GM20431 (cell line): Measurements from ENCODE around the gene KANSL1.

Source experiments
- in situ Hi-C: fragments of 300-500 bp; cut with MseI, MboI; formaldehyde crosslinking; loops from one replicate; pipeline ENCODE4 v1.15.0; 2020; ENCODE audit warnings: low sequenced_read_pairs; ENCODE audit not compliant: unreplicated experiment

Gene KANSL1

DNA sequence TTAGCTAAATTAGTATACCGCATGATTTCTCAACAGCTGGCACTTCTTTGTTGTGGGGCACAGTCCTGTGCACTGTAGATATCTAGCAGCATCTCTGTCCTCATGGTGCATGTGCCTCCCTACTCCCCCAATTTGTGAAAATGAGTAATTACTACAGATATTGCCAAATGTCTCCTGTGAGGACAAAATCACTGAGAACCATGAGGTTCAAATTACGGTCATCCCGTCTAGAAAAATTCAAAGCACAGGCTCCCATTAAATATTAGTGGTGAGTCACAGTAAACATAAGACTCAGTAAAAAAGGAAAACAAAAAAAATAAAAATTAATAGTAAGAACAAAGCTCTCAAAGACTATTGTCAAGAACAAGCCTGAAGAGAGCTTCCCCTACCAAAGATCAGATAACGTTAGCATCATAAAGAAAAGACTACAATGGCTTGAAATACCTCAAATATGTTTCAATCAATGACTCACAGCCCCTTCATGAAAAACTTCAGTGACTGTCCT lies 136.4 kb downstream of the KANSL1 start:
- in situ Hi-C loops = loop anchor here (25.0 kb wide), 1 partner anchor 130 kb away; the partner anchor contains the start of gene KANSL1

DNA sequence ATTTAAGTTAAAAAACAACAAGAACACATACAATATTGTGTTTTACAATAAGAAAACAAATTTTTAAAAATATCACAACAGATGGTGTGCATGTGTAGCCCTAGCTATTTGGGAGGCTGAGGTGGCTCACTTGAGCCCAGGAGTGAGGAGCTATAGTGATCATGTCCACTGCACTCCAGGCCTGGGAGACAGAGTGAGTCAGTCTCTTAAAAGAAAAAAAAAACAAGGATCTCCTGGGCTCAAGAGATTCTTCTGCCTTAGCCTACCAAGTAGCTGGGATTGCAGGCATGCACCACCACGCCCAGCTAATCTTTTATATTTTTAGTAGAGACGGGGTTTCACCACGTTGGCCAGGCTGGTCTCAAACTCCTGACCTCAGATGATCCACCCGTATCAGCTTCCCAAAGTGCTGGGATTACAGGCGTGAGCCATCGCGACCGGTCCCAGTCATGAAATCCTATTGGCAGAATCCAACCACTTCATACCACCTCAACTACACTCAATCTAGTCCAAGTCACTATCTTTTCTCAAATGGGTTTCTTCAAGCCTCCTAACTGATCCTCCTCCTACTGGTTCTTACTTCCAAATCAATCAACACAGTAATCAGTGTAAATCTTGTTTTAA lies 139.2 kb downstream of the KANSL1 start:
- in situ Hi-C loops = loop anchor here (25.0 kb wide), 1 partner anchor 133 kb away; the partner anchor contains the start of gene KANSL1

- in situ Hi-C loops = loop anchor here (25.0 kb wide), 1 partner anchor 138 kb away; the partner anchor contains the start of gene KANSL1
These were observed 143.6 kb downstream of the KANSL1 start for GRCh38 chr17:46049656-46050055.

GRCh38 chr17:46047856-46048255 lies 145.4 kb downstream of the KANSL1 start:
- in situ Hi-C loops = no loop called here

DNA sequence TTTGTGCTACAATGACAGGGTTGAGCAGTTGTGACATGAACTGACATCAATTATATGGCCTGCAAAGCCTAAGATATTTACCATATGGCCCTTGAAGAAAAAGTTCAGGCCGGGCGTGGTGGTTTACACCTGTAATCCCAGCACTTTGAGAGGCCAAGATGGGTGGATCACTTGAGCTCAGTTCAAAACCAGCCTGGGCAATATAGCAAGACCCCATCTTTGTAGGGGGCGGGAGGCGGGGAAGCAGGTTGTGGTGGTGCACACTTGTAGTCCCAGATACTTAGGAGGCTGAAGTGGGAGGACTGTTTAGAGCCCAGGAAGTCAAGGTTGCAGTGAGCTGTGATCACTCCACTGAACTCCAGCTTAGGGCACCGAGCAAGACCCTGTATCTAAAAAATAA lies 145.8 kb downstream of the KANSL1 start:
- in situ Hi-C loops = no loop called here

DNA sequence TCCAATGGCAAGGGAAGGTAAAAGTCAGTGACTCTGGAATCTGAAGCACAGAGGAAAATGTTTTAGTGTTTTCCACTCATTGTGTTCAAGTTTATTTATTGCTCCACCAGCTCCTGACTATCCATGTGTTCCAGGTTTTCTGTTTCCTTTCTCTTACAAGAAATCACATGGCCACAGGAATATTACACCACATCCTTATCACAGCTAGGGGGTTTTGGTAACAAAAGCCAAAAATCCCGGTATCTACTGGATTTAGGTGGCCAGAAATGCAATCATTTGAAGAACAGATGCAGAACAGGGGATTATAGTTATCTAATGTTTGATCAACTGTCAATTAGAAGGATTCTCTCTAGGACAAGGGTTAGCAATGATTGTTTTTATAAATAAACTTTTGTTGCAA lies 146.3 kb downstream of the KANSL1 start:
- in situ Hi-C loops = no loop called here

- in situ Hi-C loops = no loop called here
These were observed 147.6 kb downstream of the KANSL1 start for GRCh38 chr17:46045639-46046038.

DNA sequence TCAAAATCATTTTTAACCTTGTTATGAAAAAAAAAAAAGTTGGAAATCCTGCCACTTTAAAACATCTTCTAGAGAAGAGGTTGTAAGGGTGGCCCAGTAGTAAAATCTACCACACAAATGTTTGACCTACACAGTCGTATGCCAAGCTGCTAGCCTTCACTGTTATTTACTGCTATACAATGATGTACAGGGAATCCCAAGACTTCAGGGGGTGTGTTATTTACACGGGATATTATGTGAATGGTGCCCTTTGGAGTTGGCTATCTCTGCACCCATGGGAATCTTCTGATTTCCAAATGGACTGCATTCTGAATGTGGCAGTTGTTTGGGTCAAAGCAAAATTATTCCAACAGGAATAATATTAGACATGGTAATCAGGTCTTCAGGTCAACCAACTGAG lies 148.2 kb downstream of the KANSL1 start:
- in situ Hi-C loops = no loop called here

- in situ Hi-C loops = no loop called here
These were observed 148.8 kb downstream of the KANSL1 start for GRCh38 chr17:46044286-46044928.

- in situ Hi-C loops = no loop called here
These were observed 149.6 kb downstream of the KANSL1 start for GRCh38 chr17:46043606-46044005.

GRCh38 chr17:46042925-46043324 lies 150.3 kb downstream of the KANSL1 start:
- in situ Hi-C loops = no loop called here

- in situ Hi-C loops = no loop called here
These were observed 151.0 kb downstream of the KANSL1 start for GRCh38 chr17:46042246-46042645.

DNA sequence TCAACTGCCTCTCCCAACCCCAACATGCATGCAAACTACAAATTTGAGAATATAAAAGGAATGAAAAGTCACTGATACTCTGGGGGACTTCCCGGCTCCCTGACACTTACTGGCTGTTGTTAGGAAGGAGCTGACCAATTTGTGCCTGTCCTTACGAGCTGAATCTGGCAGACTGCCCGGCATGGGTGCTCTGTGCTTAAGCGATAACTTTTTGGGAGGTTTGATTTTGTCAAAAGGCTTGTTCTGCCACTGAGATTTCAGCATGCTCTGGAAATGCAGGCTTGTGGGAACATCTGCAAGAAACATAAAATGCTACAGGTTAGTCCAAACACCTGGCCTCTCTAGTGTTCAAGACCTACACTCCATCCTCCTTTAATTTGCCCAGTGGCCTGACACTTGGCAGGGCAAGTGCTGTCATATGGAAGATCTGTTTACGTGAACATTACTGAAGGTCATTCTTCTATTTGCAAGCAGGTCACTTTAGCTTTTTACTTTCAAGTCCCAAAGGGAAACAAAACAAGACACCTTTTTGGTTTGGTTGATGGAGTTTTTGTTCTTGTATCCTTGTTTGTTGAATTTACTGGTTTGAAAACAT lies 153.5 kb downstream of the KANSL1 start:
- in situ Hi-C loops = no loop called here

- in situ Hi-C loops = no loop called here
These were observed 154.3 kb downstream of the KANSL1 start for GRCh38 chr17:46038937-46039336.

GRCh38 chr17:46038414-46038813 lies 154.8 kb downstream of the KANSL1 start:
- in situ Hi-C loops = no loop called here

DNA sequence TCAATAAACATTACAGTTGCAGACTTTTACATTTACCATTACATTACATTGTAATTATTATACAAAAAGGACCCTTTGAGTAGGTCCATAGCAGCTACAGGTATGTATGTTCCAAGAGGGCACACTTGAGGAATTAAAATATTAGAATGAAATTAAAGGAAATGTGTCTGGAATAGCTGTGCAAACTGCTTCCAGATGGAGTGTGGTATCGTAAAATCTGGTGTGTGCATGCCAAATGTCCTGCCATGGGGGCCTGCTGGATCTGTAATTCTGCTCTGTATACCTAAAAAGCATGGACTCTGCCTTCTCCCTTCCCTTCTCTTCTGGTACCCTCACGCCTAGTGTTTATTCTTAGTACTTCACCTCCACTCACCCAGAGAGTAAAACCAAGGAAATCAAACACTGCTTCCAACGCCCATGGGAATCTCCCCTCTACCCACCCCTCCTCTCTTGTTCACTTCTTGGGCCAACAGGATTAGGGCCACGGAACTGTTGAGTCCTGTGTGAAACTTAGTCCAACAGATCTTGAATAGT lies 155.4 kb downstream of the KANSL1 start:
- in situ Hi-C loops = no loop called here

DNA sequence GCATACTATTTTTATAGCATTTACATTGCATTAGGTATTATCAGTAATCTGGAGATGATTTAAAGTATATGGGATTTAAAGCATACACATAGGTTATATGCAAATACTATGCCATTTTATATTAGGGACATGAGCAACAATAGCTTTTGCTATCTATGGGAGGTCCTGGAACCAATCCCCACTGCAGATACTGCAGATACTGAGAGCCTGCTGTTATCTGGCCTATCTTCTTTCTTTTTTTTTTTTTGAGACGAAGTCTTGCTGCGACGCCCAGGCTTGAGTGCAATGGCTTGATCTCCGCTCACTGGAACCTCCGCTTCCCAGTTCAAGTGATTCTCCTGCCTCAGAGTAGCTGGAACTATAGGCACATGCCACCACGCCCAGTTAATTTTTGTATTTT lies 156.7 kb downstream of the KANSL1 start:
- in situ Hi-C loops = no loop called here

GRCh38 chr17:46035112-46035818 lies 158.0 kb downstream of the KANSL1 start:
- in situ Hi-C loops = no loop called here

- in situ Hi-C loops = no loop called here
These were observed 159.8 kb downstream of the KANSL1 start for GRCh38 chr17:46033392-46033791.

DNA sequence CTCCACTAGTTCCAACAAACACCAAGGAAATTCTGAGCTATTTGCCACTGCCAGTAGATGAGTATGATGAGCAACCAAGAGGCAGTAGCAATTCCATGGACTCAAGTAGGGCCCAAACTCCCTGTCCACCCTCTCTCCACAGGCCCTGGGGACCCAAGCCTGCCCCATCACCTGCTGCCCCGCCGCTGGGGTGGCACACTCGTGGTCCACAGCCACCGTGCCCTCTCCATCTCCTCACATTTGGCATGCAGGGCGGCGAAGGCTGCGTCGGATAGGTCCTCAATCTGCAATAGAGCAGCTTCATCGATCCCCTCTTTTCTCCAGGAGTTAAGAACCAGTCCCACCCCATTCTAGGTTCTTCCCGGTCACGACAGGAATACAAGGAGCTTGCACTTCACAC lies 160.3 kb downstream of the KANSL1 start:
- in situ Hi-C loops = no loop called here
